GM19351 (cell line): ENCODE results near the gene ARHGEF11.
"Not testable (repeated sequence)": the region's sequence is repeated elsewhere in the genome, so short reads cannot be mapped to it uniquely, and the experiment has no call there.

Source experiments
- ATAC-seq: cut with Tn5 transposase; IDR thresholded peaks from one replicate; pipeline ENCODE4 v1.9.1; 2021; ENCODE audit warnings: mild to moderate bottlenecking, moderate library complexity; ENCODE audit not compliant: unreplicated experiment

ARHGEF11 gene

GRCh38 chr1:156931974-156932710 lies 113.4 kb downstream of the ARHGEF11 start:
- ATAC-seq, result no peak

- no peak for ATAC-seq
These were observed 114.2 kb downstream of the ARHGEF11 start for GRCh38 chr1:156931211-156931952.

- no peak for ATAC-seq
These were observed 115.1 kb downstream of the ARHGEF11 start for GRCh38 chr1:156930483-156930882.

- no peak for ATAC-seq
These were observed 115.8 kb downstream of the ARHGEF11 start for GRCh38 chr1:156929596-156930238.

- ATAC-seq, result no peak
These were observed 117.4 kb downstream of the ARHGEF11 start for GRCh38 chr1:156928043-156928602.

GRCh38 chr1:156927215-156928042 lies 118.1 kb downstream of the ARHGEF11 start:
- ATAC-seq, result no peak

GRCh38 chr1:156926695-156927094 lies 118.8 kb downstream of the ARHGEF11 start:
- not testable (repeated sequence) for ATAC-seq

GRCh38 chr1:156926175-156926574 lies 119.4 kb downstream of the ARHGEF11 start:
- no peak for ATAC-seq

GRCh38 chr1:156925154-156926010 lies 120.2 kb downstream of the ARHGEF11 start:
- ATAC-seq, result no peak

- no peak for ATAC-seq
These were observed 120.9 kb downstream of the ARHGEF11 start for GRCh38 chr1:156924478-156925153.

GRCh38 chr1:156923670-156924477 lies 121.7 kb downstream of the ARHGEF11 start:
- no peak for ATAC-seq

- ATAC-seq, result no peak
These were observed 122.4 kb downstream of the ARHGEF11 start for GRCh38 chr1:156922986-156923669.

- ATAC-seq, result no peak
These were observed 124.5 kb downstream of the ARHGEF11 start for GRCh38 chr1:156921053-156921529.

GRCh38 chr1:156920233-156921052 lies 125.1 kb downstream of the ARHGEF11 start, which contains the start of gene LRRC71:
Gene LRRC71 (plus strand): TSS chr1:156920632. CDS start chr1:156920804, 172 bp downstream.
- no peak for ATAC-seq

- ATAC-seq, result no peak
These were observed 131.1 kb downstream of the ARHGEF11 start for GRCh38 chr1:156914440-156914856.

- ATAC-seq, result no peak
These were observed 131.6 kb downstream of the ARHGEF11 start for GRCh38 chr1:156913809-156914387.
